ENCODE results near the gene ATP5IF1.

GRCh38 chr1:28266920-28267322 is 31.0 kb downstream of the ATP5IF1 start:
- TF ChIP-seq CTCF (IDR thresholded peaks at IDR 0.05; ENCODE audit: low read length) = no peak
- TF ChIP-seq EZH2 (optimal IDR thresholded peaks at IDR 0.05; ENCODE audit: low read depth, low read length) = no peak
